Left hindlimb (tissue), 1 donor: ENCODE measurements around the gene FKBP9.
"Not testable (repeated sequence)": the region's sequence is repeated elsewhere in the genome, so short reads cannot be mapped to it uniquely, and the experiment has no call there.

Source experiments
- DNase-seq: peaks from one replicate; pipeline ENCODE4 v3.0.0-alpha.2; 2018

Gene FKBP9

DNA sequence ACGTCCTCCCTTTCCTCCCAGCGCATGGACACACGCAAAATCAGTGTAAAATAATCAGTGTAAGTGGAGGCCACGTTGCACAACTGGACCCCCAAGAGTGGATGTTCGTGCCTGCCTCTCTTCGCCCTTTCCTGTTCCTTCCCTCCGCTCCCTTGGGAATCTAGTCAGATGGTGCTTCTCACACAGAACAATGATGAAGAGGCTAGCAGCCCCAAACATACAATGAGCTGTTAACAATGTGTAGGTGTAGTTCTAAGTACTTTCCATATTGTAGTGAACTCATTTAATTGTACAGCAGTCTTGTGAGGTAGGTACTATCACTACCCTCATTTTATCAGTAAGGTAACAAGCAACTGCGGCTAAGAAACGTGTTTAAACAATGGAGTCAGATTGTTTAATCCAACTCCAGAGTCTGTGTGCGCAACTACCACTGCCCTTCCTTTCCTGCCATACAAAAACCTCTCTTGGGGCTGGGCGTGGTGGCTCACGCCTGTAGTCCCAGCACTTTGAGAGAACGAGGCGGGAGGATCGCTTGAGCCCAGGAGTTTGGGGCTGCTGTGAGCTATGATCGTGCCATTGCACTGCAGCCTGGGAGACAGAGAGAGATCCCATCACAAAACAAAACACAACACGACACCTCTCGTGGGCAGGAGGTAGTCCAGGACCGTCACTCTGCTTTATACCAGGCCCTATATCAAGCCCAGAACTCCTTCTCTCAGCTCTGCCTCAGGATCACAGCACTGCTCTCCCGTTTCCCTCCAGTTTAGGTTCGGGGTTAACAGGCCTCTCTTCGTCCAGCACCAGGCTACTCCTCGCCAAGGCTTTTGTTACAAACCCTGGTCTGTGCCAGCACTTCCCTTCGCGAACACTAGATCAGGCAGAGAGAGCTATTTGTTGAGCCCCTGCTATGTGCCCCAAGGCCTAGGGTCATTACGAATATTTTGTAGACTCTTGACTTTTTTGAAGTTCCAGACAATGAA is 1.1 kb downstream of the FKBP9 start:
- DNase-seq, result peak; percentile 53

DNA sequence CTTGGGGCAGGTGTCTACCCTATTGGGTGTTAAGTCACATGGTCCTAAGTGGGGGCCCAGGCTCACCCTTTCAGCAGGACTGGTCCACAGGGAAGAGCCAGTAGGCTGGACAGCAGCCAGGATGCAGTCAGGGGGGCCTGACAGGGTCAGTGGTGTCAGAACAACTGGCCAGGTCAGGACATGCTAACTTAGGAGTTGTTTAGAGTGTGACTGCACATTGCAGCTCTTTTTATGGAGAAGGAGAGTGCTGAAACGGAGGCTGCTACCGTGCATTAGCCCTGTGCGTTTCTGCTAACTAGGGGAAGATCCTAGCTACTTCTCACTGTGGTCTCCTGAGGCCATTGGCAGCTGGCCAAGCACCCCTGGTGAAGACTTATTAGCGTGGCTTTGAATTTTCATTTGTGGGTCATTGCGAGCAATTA is 6.7 kb downstream of the FKBP9 start:
- DNase-seq, result not testable (repeated sequence)

DNA sequence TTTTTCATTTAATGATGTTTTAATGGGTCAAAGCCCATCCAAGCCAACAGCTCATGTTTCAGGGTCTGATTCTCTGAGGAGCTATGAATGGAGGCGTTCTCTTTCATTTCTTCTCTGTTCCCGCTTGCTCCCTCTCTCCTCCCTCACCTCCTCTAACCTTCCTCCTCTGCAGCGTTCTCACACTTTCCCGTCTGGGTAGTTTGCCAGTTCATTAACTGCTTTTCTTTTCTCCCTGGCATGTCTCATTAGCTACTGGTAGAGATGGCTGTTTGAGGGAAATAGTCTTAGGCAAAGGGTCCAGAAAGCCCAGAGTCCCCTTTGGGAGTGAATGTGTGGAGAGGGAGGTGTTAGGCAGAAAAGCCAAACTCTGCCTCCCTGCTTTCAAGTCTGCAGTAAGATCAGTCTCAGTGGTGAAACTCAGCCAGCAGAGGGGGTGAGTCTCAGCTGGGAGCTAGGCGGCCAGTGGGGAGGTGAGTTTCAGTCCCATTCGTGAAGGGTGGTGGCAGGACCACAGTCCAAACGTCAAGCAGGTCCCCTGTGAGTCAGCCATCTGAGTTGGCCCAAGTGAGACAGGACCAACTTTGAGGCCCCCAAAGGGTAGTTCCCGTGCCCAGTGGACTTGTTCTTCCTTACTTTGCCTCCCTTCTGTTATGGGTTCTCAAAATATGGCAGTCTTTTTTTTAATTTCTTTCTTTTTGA is 7.4 kb downstream of the FKBP9 start:
- peak; percentile 56 for DNase-seq

DNA sequence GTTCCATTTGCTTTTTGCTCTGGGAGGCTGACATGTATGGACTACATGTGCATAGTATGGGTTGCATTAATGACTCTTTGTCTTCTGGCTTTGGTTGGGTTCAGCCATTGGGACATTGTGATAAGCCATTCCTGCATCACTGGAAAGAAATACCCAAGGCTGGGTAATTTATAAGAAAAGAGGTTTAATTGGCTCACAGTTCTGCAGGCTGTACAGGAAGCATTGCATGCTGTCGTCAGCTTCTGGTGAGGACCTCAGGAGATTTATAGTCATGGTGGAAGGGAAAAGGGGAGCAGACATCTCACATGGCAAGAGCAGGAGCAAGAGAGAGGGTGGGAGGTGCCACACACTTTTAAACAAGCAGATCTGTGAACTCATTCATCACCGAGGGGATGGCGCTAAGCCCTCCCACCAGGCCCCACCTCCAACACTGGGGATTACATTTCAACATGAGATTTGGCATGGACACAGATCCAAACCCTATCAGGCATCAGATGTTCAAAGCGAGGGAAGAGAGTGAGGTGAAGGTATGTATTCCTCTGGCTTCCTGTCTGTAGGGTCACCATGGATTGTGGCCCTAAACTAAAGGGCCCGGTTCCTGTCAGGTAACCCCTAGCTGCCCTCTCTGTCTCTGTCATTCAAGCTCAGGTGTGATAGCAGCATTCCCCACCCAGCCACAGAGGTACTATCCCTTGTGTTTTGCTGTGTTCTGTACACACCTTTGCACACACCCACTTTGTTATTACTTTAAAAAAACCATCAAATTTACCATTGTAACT is 9.4 kb downstream of the FKBP9 start:
- DNase-seq, result not testable (repeated sequence)

DNA sequence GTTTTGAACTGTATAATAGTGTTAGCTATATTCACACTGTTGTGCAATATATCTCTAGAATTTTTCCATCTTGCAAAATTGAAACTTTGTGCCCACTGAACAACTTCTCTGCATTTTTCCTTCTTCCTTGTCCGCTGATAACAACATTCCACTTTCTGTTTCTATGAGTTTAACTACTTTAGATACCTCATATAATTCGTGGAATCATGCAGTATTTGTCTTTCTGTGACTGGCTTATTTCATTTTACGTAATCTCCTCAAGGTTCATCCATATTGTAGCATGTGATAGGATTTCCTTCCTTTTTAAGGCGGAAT is 10.0 kb downstream of the FKBP9 start:
- DNase-seq, result not testable (repeated sequence)

GRCh38 chr7:32971967-32972366 is 14.7 kb downstream of the FKBP9 start:
- not testable (repeated sequence) for DNase-seq

DNA sequence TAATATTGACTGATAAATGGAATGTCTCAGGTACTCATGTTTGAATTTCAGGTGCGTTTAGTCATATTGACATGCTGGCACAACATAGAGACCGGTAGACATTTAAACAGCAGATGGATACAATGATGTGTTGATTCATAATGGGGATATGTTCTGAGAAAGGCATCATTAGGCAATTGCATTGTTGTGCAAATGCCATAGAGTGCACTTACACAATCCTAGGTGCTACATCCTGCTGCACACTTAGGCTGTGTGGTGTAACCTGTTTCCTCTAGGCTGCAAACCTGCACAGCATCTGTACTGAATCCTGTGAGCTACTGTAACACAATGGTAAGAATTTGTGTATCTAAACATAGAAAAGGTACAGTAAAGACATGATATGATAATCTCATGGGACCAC is 19.9 kb downstream of the FKBP9 start:
- DNase-seq, result not testable (repeated sequence)

- not testable (repeated sequence) for DNase-seq
These were observed 22.0 kb downstream of the FKBP9 start for GRCh38 chr7:32979246-32979645.

DNA sequence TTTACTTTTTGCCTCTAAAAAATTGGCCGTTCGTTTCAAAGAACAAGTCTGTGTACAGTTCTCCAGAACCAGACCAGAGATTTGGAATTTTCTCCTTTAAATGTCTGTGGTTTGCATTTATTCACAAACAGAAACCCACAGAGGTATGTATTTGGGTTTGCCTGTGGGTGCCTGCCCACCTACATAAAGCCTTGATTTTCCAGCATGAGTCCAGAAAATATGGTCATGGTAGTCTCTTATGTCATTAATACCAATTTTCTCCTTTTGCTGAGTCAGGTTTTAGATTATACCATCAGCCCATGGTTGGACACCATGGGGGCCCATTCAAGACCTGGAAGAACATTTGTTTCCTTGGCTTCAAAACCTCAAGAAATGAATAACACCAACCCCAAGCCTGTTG is 22.7 kb downstream of the FKBP9 start:
- not testable (repeated sequence) for DNase-seq

- not testable (repeated sequence) for DNase-seq
These were observed 30.9 kb downstream of the FKBP9 start for GRCh38 chr7:32988148-32988547.

DNA sequence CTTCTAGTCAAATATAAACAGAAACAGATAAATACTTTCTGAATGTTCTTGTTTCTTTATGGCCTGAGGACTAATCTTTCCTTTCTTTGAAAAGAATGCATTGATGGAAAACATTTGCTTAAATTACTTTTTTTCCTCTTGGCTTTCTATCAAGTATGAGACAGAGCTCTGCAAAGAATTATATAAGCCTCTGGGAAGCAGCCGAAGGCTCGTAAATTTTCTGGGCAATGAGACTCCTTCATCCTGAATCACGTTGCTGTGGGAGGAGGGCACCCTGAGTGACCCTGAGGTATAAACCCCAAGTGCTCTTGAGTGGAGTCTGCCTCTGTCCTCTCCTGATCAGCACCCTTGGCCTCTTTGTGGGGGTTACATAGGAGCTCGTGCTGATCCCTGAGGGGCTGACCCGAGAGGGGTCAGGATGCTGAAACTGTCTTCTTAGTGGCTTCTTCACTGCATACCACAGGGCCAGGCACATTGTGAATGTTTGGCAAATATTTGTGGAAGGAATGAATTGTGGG is 33.9 kb downstream of the FKBP9 start:
- DNase-seq, result not testable (repeated sequence)

- not testable (repeated sequence) for DNase-seq
These were observed 34.9 kb downstream of the FKBP9 start for GRCh38 chr7:32991975-32992700.

DNA sequence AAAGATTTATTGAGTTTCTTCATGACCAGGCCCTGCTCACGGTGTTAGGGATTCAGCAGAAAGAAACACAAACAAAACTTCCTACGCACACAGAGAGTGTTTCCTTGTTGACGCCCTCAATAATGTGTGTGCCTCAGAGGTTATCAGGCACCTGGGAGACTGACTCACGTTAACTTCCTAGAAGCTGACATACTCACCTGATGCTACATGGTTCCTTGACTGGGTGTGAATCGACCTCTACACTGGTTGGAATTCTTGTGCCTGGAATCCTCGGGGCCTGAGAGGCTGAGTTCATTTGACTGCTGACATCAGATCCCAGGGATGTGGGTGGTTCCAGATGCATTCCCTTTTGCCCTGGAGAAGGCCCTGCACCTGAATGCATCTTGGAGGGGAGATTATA is 35.5 kb downstream of the FKBP9 start:
- not testable (repeated sequence) for DNase-seq

- not testable (repeated sequence) for DNase-seq
These were observed 40.7 kb downstream of the FKBP9 start for GRCh38 chr7:32997956-32998355.

- DNase-seq, result peak; percentile 53
These were observed 41.3 kb downstream of the FKBP9 start for GRCh38 chr7:32998361-32999171.

GRCh38 chr7:32999380-32999779 is 42.1 kb downstream of the FKBP9 start:
- not testable (repeated sequence) for DNase-seq

GRCh38 chr7:33003111-33003510 is 45.9 kb downstream of the FKBP9 start:
- not testable (repeated sequence) for DNase-seq

DNA sequence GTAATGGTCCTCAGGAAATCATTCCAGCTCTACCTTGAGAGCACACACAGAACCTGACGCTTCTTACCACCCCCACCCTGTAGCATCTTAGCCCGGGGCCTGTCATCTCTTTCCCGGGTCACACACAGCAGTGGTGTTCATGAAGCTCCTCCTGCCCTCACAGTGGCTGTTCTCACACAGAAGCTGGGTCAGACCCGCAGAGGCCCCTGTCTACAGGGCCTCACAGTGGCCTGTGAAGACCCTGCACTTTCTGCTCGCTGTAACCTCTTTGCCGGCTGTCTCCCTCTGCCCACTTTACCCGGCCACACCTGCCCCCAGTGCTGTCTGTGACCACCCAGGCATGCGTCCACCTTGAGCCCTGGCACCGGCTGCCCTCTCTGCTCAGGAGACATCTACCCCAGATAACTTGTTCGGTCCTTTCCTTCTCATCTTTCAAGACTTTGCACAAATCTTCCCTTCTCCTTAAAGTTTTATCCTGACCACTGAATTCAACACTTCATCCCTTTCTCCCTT is 46.9 kb downstream of the FKBP9 start:
- not testable (repeated sequence) for DNase-seq

DNA sequence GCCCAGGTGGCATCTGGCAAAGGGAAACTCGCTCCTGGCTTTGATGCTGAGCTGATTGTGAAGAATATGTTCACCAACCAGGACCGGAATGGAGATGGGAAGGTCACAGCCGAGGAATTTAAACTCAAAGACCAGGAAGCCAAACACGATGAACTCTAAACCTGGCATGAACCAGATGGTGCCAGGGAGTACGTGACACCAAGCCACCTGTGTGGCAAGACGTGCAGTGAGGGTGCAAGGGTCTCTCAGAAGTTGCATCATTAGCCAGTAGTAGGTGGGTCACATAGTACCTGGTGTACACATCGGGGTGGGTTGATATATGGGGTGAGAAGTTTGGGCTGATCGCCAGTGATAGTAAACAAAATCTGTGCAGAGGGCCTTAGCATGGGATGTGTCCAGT is 48.0 kb downstream of the FKBP9 start:
- DNase-seq, result not testable (repeated sequence)

GRCh38 chr7:33005690-33006089 is 48.5 kb downstream of the FKBP9 start:
- DNase-seq, result not testable (repeated sequence)

- DNase-seq, result no peak
These were observed 52.5 kb downstream of the FKBP9 start for GRCh38 chr7:33009734-33010133.
